ENCODE results near the gene SULT1A3. TPM values are rescaled to one million over a fixed set of nuclear protein-coding genes. Genes with fewer than 3 reads are reported as not detected.
"Not testable (repeated sequence)": the region's sequence is repeated elsewhere in the genome, so short reads cannot be mapped to it uniquely, and the experiment has no call there.

Gene SULT1A3
- total RNA-seq, 1 experiment from 2014 or later, result 23.5 TPM

GRCh38 chr16:30207063-30207704 lies 8.1 kb downstream of the SULT1A3 start:
- DNase-seq (ENCODE audit: low read depth, low spot score); H3K27me3 ChIP-seq (ENCODE audit: insufficient read depth, low read length); H3K9ac ChIP-seq (ENCODE audit: low read length); H3K4me3 ChIP-seq (replicated peaks in 1 of 2; ENCODE audit: low read depth in 1 of 2, low read length in 2 of 2); RAD21 ChIA-PET (ENCODE audit: low non-redundant PET in 1 of 2, low total read pairs in 2 of 2, uncharacterized antibody in 2 of 2, unreplicated experiment in 2 of 2); H4K20me1 ChIP-seq (ENCODE audit: insufficient read depth); H3K27ac ChIP-seq (ENCODE audit: low read depth, low read length); H2AFZ ChIP-seq (ENCODE audit: low read depth, low read length, poor library complexity, severe bottlenecking); H3K79me2 ChIP-seq (ENCODE audit: insufficient read depth, low read length); H3K4me1 ChIP-seq (ENCODE audit: control insufficient read depth in 1 of 2, insufficient read depth in 2 of 2, low read length in 2 of 2); H3K9me2 ChIP-seq (ENCODE audit: insufficient read depth); intact Hi-C loops (cut with micrococcal nuclease); CTCF ChIA-PET; H3K4me2 ChIP-seq (ENCODE audit: low read length); H3K36me3 ChIP-seq (ENCODE audit: control insufficient read depth in 1 of 2, insufficient read depth in 2 of 2, low read length in 2 of 2); BruUV-seq (replicated peaks); H3K9me3 ChIP-seq (ENCODE audit: control insufficient read depth in 1 of 2, insufficient read depth in 1 of 2, low read depth in 1 of 2, low read length in 2 of 2); POLR2A ChIA-PET: not testable (repeated sequence)
- ATAC-seq, result peak; percentile 75

GRCh38 chr16:30209032-30209431 lies 10.0 kb downstream of the SULT1A3 start:
- BruUV-seq (replicated peaks); H3K9me2 ChIP-seq (ENCODE audit: insufficient read depth); H3K79me2 ChIP-seq (ENCODE audit: insufficient read depth, low read length); H3K27ac ChIP-seq (ENCODE audit: low read depth, low read length); H2AFZ ChIP-seq (ENCODE audit: low read depth, low read length, poor library complexity, severe bottlenecking); POLR2A ChIA-PET; H3K9ac ChIP-seq (ENCODE audit: low read length); intact Hi-C loops (cut with micrococcal nuclease); H3K4me1 ChIP-seq (ENCODE audit: control insufficient read depth in 1 of 2, insufficient read depth in 2 of 2, low read length in 2 of 2); H4K20me1 ChIP-seq (ENCODE audit: insufficient read depth); H3K4me2 ChIP-seq (ENCODE audit: low read length); CTCF ChIA-PET; RAD21 ChIA-PET (ENCODE audit: low non-redundant PET in 1 of 2, low total read pairs in 2 of 2, uncharacterized antibody in 2 of 2, unreplicated experiment in 2 of 2); H3K9me3 ChIP-seq (ENCODE audit: control insufficient read depth in 1 of 2, insufficient read depth in 1 of 2, low read depth in 1 of 2, low read length in 2 of 2); DNase-seq (ENCODE audit: low read depth, low spot score); H3K27me3 ChIP-seq (ENCODE audit: insufficient read depth, low read length); H3K4me3 ChIP-seq (replicated peaks in 1 of 2; ENCODE audit: low read depth in 1 of 2, low read length in 2 of 2); H3K36me3 ChIP-seq (ENCODE audit: control insufficient read depth in 1 of 2, insufficient read depth in 2 of 2, low read length in 2 of 2): not testable (repeated sequence)
- ATAC-seq, result peak; percentile 23

GRCh38 chr16:30211414-30211813 lies 12.4 kb downstream of the SULT1A3 start:
- H4K20me1 ChIP-seq (ENCODE audit: insufficient read depth); H3K4me3 ChIP-seq (replicated peaks in 1 of 2; ENCODE audit: low read depth in 1 of 2, low read length in 2 of 2); ATAC-seq; POLR2A ChIA-PET; H3K27me3 ChIP-seq (ENCODE audit: insufficient read depth, low read length); H3K4me2 ChIP-seq (ENCODE audit: low read length); intact Hi-C loops (cut with micrococcal nuclease); H3K4me1 ChIP-seq (ENCODE audit: control insufficient read depth in 1 of 2, insufficient read depth in 2 of 2, low read length in 2 of 2); H2AFZ ChIP-seq (ENCODE audit: low read depth, low read length, poor library complexity, severe bottlenecking); H3K36me3 ChIP-seq (ENCODE audit: control insufficient read depth in 1 of 2, insufficient read depth in 2 of 2, low read length in 2 of 2); H3K79me2 ChIP-seq (ENCODE audit: insufficient read depth, low read length); DNase-seq (ENCODE audit: low read depth, low spot score); BruUV-seq (replicated peaks); CTCF ChIA-PET; H3K9ac ChIP-seq (ENCODE audit: low read length); H3K9me2 ChIP-seq (ENCODE audit: insufficient read depth); H3K27ac ChIP-seq (ENCODE audit: low read depth, low read length); H3K9me3 ChIP-seq (ENCODE audit: control insufficient read depth in 1 of 2, insufficient read depth in 1 of 2, low read depth in 1 of 2, low read length in 2 of 2); RAD21 ChIA-PET (ENCODE audit: low non-redundant PET in 1 of 2, low total read pairs in 2 of 2, uncharacterized antibody in 2 of 2, unreplicated experiment in 2 of 2): not testable (repeated sequence)

GRCh38 chr16:30217082-30217481 lies 18.0 kb downstream of the SULT1A3 start:
- CTCF ChIA-PET; H3K9ac ChIP-seq (ENCODE audit: low read length); BruUV-seq (replicated peaks); H3K4me3 ChIP-seq (replicated peaks in 1 of 2; ENCODE audit: low read depth in 1 of 2, low read length in 2 of 2); ATAC-seq; H3K79me2 ChIP-seq (ENCODE audit: insufficient read depth, low read length); H3K27me3 ChIP-seq (ENCODE audit: insufficient read depth, low read length); H3K4me1 ChIP-seq (ENCODE audit: control insufficient read depth in 1 of 2, insufficient read depth in 2 of 2, low read length in 2 of 2); POLR2A ChIA-PET; DNase-seq (ENCODE audit: low read depth, low spot score); H4K20me1 ChIP-seq (ENCODE audit: insufficient read depth); H3K4me2 ChIP-seq (ENCODE audit: low read length); H3K9me2 ChIP-seq (ENCODE audit: insufficient read depth); H3K27ac ChIP-seq (ENCODE audit: low read depth, low read length); RAD21 ChIA-PET (ENCODE audit: low non-redundant PET in 1 of 2, low total read pairs in 2 of 2, uncharacterized antibody in 2 of 2, unreplicated experiment in 2 of 2); H2AFZ ChIP-seq (ENCODE audit: low read depth, low read length, poor library complexity, severe bottlenecking); H3K9me3 ChIP-seq (ENCODE audit: control insufficient read depth in 1 of 2, insufficient read depth in 1 of 2, low read depth in 1 of 2, low read length in 2 of 2); H3K36me3 ChIP-seq (ENCODE audit: control insufficient read depth in 1 of 2, insufficient read depth in 2 of 2, low read length in 2 of 2); intact Hi-C loops (cut with micrococcal nuclease): not testable (repeated sequence)

GRCh38 chr16:30248379-30248778 lies 49.3 kb downstream of the SULT1A3 start, which contains the start of gene NPIPB13:
Gene NPIPB13, minus strand, starts transcription at chr16:30248479. Its CDS starts 2,906 bp downstream, at chr16:30245573.
- CTCF ChIA-PET; H3K36me3 ChIP-seq (ENCODE audit: control insufficient read depth in 1 of 2, insufficient read depth in 2 of 2, low read length in 2 of 2); H3K9me3 ChIP-seq (ENCODE audit: control insufficient read depth in 1 of 2, insufficient read depth in 1 of 2, low read depth in 1 of 2, low read length in 2 of 2); H3K27ac ChIP-seq (ENCODE audit: low read depth, low read length); intact Hi-C loops (cut with micrococcal nuclease); BruUV-seq (replicated peaks); H3K4me2 ChIP-seq (ENCODE audit: low read length); H2AFZ ChIP-seq (ENCODE audit: low read depth, low read length, poor library complexity, severe bottlenecking); H3K4me3 ChIP-seq (replicated peaks in 1 of 2; ENCODE audit: low read depth in 1 of 2, low read length in 2 of 2); H3K27me3 ChIP-seq (ENCODE audit: insufficient read depth, low read length); H3K9me2 ChIP-seq (ENCODE audit: insufficient read depth); H3K4me1 ChIP-seq (ENCODE audit: control insufficient read depth in 1 of 2, insufficient read depth in 2 of 2, low read length in 2 of 2); DNase-seq (ENCODE audit: low read depth, low spot score); RAD21 ChIA-PET (ENCODE audit: low non-redundant PET in 1 of 2, low total read pairs in 2 of 2, uncharacterized antibody in 2 of 2, unreplicated experiment in 2 of 2); ATAC-seq; POLR2A ChIA-PET; H3K9ac ChIP-seq (ENCODE audit: low read length); H3K79me2 ChIP-seq (ENCODE audit: insufficient read depth, low read length); H4K20me1 ChIP-seq (ENCODE audit: insufficient read depth): not testable (repeated sequence)
